A673 (cell line): ENCODE measurements around the gene RHBDD3. TPM values are rescaled to one million over a fixed set of nuclear protein-coding genes. Genes with fewer than 3 reads are reported as not detected.

Experiments used
- BruUV-seq: library from RNA; stranded (reverse); fragments of 400-500 nt; replicated peaks from 2 replicates; lab custom pipeline; 2021; lab: Mats Ljungman, UMichigan
- CTCF ChIA-PET: fragments of 300-600 bp; sonication (Branson Sonifier 250); formaldehyde crosslinking; loops from one replicate; lab custom pipeline; 2022; ENCODE audit warnings: antibody characterized with exemption; lab: Charles Lee
- POLR2A ChIA-PET: fragments of 300-600 bp; sonication (Branson Sonifier 250); formaldehyde crosslinking; loops from one replicate; lab custom pipeline; 2022; ENCODE audit warnings: antibody characterized with exemption; ENCODE audit not compliant: low non-redundant PET; lab: Charles Lee
- DNase-seq: peaks from one replicate; pipeline ENCODE4 v3.0.0-alpha.2; 2015; ENCODE audit warnings: low spot score
- H3K27ac ChIP-seq: fragments of 200-600 bp; sonication (generic); 2 replicates; pipeline ENCODE4 v1.5.1; 2016; ENCODE audit warnings: mixed run types, low read depth, mild to moderate bottlenecking, mixed read lengths, antibody characterized with exemption, low read length; ENCODE audit not compliant: poor library complexity, severe bottlenecking
- H3K27me3 ChIP-seq: fragments of 200-600 bp; sonication (generic); replicated peaks from 2 replicates; pipeline ENCODE4 v1.6.1; 2017; ENCODE audit warnings: mixed run types, low read depth, mild to moderate bottlenecking, mixed read lengths, antibody characterized with exemption, low read length; ENCODE audit not compliant: insufficient read depth, poor library complexity
- H3K36me3 ChIP-seq: fragments of 200-600 bp; sonication (generic); 2 replicates; pipeline ENCODE4 v1.6.1; 2016; ENCODE audit warnings: mixed run types, mild to moderate bottlenecking, mixed read lengths, antibody characterized with exemption, low read length; ENCODE audit not compliant: insufficient read depth, poor library complexity, severe bottlenecking
- H3K4me1 ChIP-seq: fragments of 200-600 bp; sonication (generic); 2 replicates; pipeline ENCODE4 v1.6.1; 2017; ENCODE audit warnings: mixed run types, mild to moderate bottlenecking, mixed read lengths, antibody characterized with exemption, low read length; ENCODE audit not compliant: insufficient read depth, poor library complexity, severe bottlenecking
- H3K4me3 ChIP-seq: fragments of 200-600 bp; sonication (generic); 2 replicates; pipeline ENCODE4 v1.5.1; 2016; ENCODE audit warnings: low read depth, mixed run types, mild to moderate bottlenecking, mixed read lengths, low read length; ENCODE audit not compliant: poor library complexity, severe bottlenecking
- H3K9me3 ChIP-seq: fragments of 200-600 bp; sonication (generic); 2 replicates; pipeline ENCODE4 v1.6.1; 2016; ENCODE audit warnings: mixed run types, low read depth, mild to moderate bottlenecking, mixed read lengths, antibody characterized with exemption, low read length; ENCODE audit not compliant: poor library complexity, severe bottlenecking
- CTCF ChIP-seq: fragments of 300-800, 200-600 bp; sonication (generic); conservative IDR thresholded peaks from 2 replicates; pipeline ENCODE4 v1.5.1; 2017; ENCODE audit warnings: low read depth, mild to moderate bottlenecking, antibody characterized with exemption, low read length, moderate library complexity, mixed read lengths
- EZH2 ChIP-seq: fragments of 200-600 bp; sonication (generic); IDR thresholded peaks from 2 replicates; pipeline ENCODE4 v1.6.1; 2017; ENCODE audit warnings: borderline replicate concordance, low read depth, mild to moderate bottlenecking, mixed read lengths, antibody characterized with exemption, low read length; ENCODE audit not compliant: poor library complexity, severe bottlenecking
- intact Hi-C: fragments of 100-400 bp; cut with micrococcal nuclease; formaldehyde crosslinking; loops from one replicate; pipeline ENCODE4 v1.10.0; 2022; ENCODE audit not compliant: unreplicated experiment
- total RNA-seq: library from RNA; stranded (reverse); gene quantifications from 2 replicates; pipeline ENCODE4 v1.2.3, GENCODE V29; 2021

The RHBDD3 gene
- total RNA-seq, 1 experiment from 2014 or later, result 84.0 TPM

- Histone ChIP-seq H3K9me3 (no peaks in the 10 kb centered on the region), H3K36me3 (no peaks in the 10 kb centered on the region), H3K27ac (no peak overlapping the region), H3K4me1 (no peaks in the 10 kb centered on the region), H3K27me3 (no peaks in the 10 kb centered on the region), H3K4me3 (no peak overlapping the region)
- DNase-seq, result no peak
- intact Hi-C loops, result no loop called here
- POLR2A ChIA-PET, result no interaction called here
- no TSS peak for BruUV-seq
- CTCF ChIA-PET, result no interaction called here
- no peak for TF ChIP-seq CTCF
- no peak for TF ChIP-seq EZH2
Observed at GRCh38 chr22:29211066-29211465, 56.7 kb downstream of the RHBDD3 start.

Other genes starting within 250 kb of the RHBDD3 start
- gene C22orf31, start 206.2 kb downstream of the RHBDD3 start, total RNA-seq, result not detected in 2 replicates
- gene KREMEN1, start 194.9 kb downstream of the RHBDD3 start, total RNA-seq, result 4.2 and 9.6 TPM in 2 replicates
- 0.15 TPM in 1 of 2 replicates, not detected in the other for gene EMID1, start 62.1 kb downstream of the RHBDD3 start, total RNA-seq
- 348 and 358 TPM in 2 replicates for gene EWSR1, start 287 bp upstream of the RHBDD3 start, total RNA-seq
- gene GAS2L1, start 38.7 kb upstream of the RHBDD3 start, total RNA-seq, result 22.7 TPM in 2 replicates
- gene RASL10A, start 47.7 kb upstream of the RHBDD3 start, total RNA-seq, result 0.68 TPM in 1 of 2 replicates, not detected in the other
- gene AP1B1, start 120.6 kb upstream of the RHBDD3 start, total RNA-seq, result 68.1 and 75.2 TPM in 2 replicates
- not detected in 2 replicates for gene RFPL1, start 170.6 kb upstream of the RHBDD3 start, total RNA-seq
- 21.4 and 22.0 TPM in 2 replicates for gene NEFH, start 212.2 kb upstream of the RHBDD3 start, total RNA-seq